IPS DF 4.7 (cell line): Measurements from ENCODE around the gene UGGT1.

Experiments used
- DNase-seq: peaks from one replicate; pipeline ENCODE4 v3.0.0-alpha.2; 2013; ENCODE audit warnings: low spot score; ENCODE audit errors: extremely low read depth

The UGGT1 gene

GRCh38 chr2:128105072-128105471 is 14.1 kb downstream of the UGGT1 start:
- no peak for DNase-seq

- DNase-seq = no peak
Observed at GRCh38 chr2:128108166-128108565, 17.2 kb downstream of the UGGT1 start.

GRCh38 chr2:128109243-128109642 is 18.2 kb downstream of the UGGT1 start:
- no peak for DNase-seq

- DNase-seq = no peak
Observed at GRCh38 chr2:128115921-128116623, 25.1 kb downstream of the UGGT1 start.

- no peak for DNase-seq
Observed at GRCh38 chr2:128134573-128134972, 43.6 kb downstream of the UGGT1 start.

DNA sequence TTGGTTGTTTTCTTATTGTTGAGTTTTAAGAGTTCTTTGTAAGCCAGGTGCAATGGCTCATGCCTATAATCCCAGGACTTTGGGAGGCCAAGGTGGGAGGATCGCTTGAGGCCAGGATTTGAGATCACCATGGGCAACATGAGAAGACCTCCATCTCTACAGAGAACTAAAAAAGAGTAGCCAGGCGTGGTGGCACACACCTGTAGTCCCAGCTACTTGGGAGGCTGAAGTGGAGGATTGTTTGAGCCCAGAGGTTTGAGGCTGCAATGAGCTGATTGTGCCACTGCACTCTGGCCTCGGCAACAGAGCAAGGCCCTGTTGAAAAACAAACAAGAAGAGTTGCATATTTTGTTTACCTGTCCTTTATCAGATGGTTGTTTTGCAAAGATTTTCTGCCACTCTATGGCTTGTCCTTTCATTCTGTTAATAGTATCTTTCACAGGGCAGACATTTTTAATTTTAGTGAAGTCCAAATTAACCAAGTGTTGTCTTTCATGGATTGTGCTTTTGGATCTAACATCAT is 46.2 kb downstream of the UGGT1 start:
- no peak for DNase-seq

DNA sequence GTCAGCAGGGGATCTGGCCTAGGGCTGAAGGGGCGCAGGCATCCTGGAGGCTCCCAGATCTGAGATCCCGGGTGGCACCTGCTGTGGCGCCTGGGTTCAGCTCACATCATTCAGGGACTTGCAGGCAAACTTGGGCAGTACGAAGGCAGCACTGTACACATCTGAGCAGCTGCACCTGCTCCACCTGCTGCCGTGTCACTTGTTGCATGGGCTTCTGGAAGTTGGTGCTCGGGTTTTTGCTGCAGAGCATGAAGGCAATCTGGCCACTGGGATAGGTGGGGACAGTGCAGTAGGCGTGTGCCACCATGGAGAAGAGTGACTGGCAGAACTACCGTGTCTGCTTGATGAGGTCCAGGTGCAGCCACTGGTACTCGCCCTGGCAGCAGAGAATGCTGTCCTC is 48.6 kb downstream of the UGGT1 start:
- DNase-seq = no peak

- no peak for DNase-seq
Observed at GRCh38 chr2:128145651-128146050, 54.7 kb downstream of the UGGT1 start.

DNA sequence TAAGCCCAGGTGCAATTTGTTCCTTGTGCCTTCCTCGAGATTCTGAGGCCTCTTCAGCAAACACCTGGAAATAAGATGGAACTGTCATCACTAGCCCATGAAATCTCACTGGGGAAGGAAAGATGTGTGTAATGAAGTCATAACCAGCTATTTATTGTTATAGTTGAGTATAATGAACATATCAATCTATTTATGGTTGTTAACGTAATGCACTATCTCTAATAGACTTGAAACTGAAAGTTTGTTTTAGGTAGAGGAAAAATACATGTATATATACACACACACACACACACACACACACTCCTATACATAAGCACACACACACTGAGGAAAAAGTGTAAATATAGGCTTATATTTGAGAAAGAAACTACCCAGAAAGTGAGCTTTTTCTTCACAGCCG is 62.8 kb downstream of the UGGT1 start:
- no peak for DNase-seq

DNA sequence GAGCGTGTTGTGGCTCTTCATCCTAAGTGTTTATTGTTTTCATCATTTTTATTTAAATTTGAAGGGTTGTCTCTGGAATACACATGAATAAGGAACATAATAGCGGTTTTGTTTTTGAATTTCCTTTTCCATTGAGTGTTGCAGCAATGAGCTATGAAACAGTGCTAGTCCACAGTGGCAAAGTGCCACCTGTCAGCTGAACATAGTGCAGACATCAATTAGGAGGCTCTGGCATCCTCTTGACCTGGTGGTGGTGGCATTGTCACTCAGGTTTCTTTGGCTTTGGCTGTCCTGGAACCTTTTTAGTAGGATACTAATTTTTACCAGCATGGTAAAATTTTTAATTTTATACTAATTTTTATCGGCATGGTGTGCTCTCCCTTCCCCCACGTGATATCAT is 63.2 kb downstream of the UGGT1 start:
- DNase-seq = no peak

DNA sequence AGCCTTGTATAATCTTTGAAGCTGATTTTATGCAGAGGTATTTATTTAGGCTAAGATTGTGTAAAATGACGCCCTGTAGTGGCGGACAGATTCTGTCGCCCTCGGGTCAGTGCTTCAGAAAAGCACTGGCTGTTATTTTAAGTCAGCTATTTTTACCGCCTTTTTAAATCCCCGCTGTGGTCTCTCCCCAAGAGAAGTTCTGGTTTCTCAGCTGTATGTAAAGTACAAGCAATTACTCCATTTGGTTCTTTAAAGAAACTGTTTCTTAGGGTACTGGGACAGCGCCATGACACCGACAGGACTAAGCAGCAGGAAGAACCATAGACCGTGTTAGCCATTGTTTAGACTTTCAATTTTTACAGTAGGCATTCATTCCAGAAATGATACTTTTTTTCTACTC is 65.0 kb downstream of the UGGT1 start:
- DNase-seq = no peak

- DNase-seq = no peak
Observed at GRCh38 chr2:128156812-128157211, 65.8 kb downstream of the UGGT1 start.

DNA sequence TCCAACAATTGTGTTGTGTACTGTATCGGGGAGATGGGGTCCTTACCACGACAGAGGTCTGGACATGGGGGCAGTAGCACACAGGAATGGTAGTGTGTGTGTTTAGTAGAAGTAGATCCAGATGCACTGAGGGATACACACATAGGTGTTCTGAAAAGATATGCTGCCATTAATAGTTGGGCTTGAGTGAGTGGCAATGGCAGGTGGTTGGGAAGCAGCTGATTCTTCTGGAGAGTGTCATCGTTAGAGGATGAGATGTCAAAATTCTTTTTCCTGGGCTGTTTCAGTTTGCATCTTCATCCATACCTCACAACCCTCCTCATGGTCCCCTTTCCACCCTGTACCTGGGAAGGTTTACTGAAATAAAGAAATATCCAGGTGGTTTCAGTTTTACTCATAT is 66.6 kb downstream of the UGGT1 start:
- DNase-seq = no peak

DNA sequence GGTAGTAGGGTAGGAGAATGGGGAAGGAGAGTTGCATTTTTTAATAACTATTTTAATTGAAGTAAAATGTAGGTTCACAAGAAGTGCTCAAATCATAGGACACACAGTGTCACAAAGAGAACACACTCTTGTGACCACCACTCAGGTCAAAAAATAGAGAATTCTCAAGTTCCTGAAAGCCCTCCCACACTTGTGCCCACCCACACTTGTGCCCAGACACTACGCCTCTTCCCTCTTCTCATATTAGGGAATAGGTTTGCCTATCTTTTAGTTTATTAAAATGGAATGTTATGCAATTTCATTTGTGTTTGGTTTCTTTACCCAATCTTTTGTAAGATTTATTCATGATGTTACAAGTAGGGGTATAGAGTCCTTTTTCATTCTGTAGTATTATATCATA is 67.2 kb downstream of the UGGT1 start:
- no peak for DNase-seq

- no peak for DNase-seq
Observed at GRCh38 chr2:128159437-128159836, 68.4 kb downstream of the UGGT1 start.

GRCh38 chr2:128160616-128161275 is 69.7 kb downstream of the UGGT1 start:
- no peak for DNase-seq

- no peak for DNase-seq
Observed at GRCh38 chr2:128162266-128162665, 71.3 kb downstream of the UGGT1 start.

- no peak for DNase-seq
Observed at GRCh38 chr2:128164311-128164710, 73.3 kb downstream of the UGGT1 start.

- DNase-seq = no peak
Observed at GRCh38 chr2:128166746-128167353, 75.8 kb downstream of the UGGT1 start.

GRCh38 chr2:128169094-128169493 is 78.1 kb downstream of the UGGT1 start:
- no peak for DNase-seq

- DNase-seq = no peak
Observed at GRCh38 chr2:128169497-128169896, 78.5 kb downstream of the UGGT1 start.

GRCh38 chr2:128169933-128170709 is 79.1 kb downstream of the UGGT1 start:
- DNase-seq = no peak
